ENCODE results near the gene TAS2R60.
"Not testable (repeated sequence)": the region's sequence is repeated elsewhere in the genome, so short reads cannot be mapped to it uniquely, and the experiment has no call there.

The TAS2R60 gene

GRCh38 chr7:143463957-143464356 lies 20.7 kb downstream of the TAS2R60 start:
- in situ Hi-C loops (cut with MboI; ENCODE audit: low sequenced_read_pairs) = no loop called here

GRCh38 chr7:143467724-143468123 lies 24.5 kb downstream of the TAS2R60 start:
- in situ Hi-C loops (cut with MboI; ENCODE audit: low sequenced_read_pairs) = no loop called here

GRCh38 chr7:143472071-143472689 lies 28.9 kb downstream of the TAS2R60 start:
- in situ Hi-C loops (cut with MboI; ENCODE audit: low sequenced_read_pairs) = not testable (repeated sequence)

- in situ Hi-C loops (cut with MboI; ENCODE audit: low sequenced_read_pairs) = no loop called here
Measured at GRCh38 chr7:143477501-143478150, 34.4 kb downstream of the TAS2R60 start, which contains the start of gene TAS2R41. TSS of gene TAS2R41 (plus strand) at chr7:143477873. CDS start at chr7:143477873, 0 bp downstream.

GRCh38 chr7:143479055-143479766 lies 36.0 kb downstream of the TAS2R60 start:
- in situ Hi-C loops (cut with MboI; ENCODE audit: low sequenced_read_pairs) = no loop called here

GRCh38 chr7:143480501-143480900 lies 37.2 kb downstream of the TAS2R60 start:
- in situ Hi-C loops (cut with MboI; ENCODE audit: low sequenced_read_pairs) = no loop called here

- in situ Hi-C loops (cut with MboI; ENCODE audit: low sequenced_read_pairs) = no loop called here
Measured at GRCh38 chr7:143484119-143484518, 40.9 kb downstream of the TAS2R60 start.

GRCh38 chr7:143485094-143485493 lies 41.8 kb downstream of the TAS2R60 start:
- in situ Hi-C loops (cut with MboI; ENCODE audit: low sequenced_read_pairs) = no loop called here

- in situ Hi-C loops (cut with MboI; ENCODE audit: low sequenced_read_pairs) = no loop called here
Measured at GRCh38 chr7:143485500-143485899, 42.2 kb downstream of the TAS2R60 start.

- in situ Hi-C loops (cut with MboI; ENCODE audit: low sequenced_read_pairs) = not testable (repeated sequence)
Measured at GRCh38 chr7:143486266-143486665, 43.0 kb downstream of the TAS2R60 start.

- in situ Hi-C loops (cut with MboI; ENCODE audit: low sequenced_read_pairs) = no loop called here
Measured at GRCh38 chr7:143487061-143487460, 43.8 kb downstream of the TAS2R60 start.

GRCh38 chr7:143487566-143487965 lies 44.3 kb downstream of the TAS2R60 start:
- in situ Hi-C loops (cut with MboI; ENCODE audit: low sequenced_read_pairs) = no loop called here

- in situ Hi-C loops (cut with MboI; ENCODE audit: low sequenced_read_pairs) = no loop called here
Measured at GRCh38 chr7:143490717-143491306, 47.6 kb downstream of the TAS2R60 start.

- in situ Hi-C loops (cut with MboI; ENCODE audit: low sequenced_read_pairs) = no loop called here
Measured at GRCh38 chr7:143492043-143492471, 48.8 kb downstream of the TAS2R60 start.

- in situ Hi-C loops (cut with MboI; ENCODE audit: low sequenced_read_pairs) = no loop called here
Measured at GRCh38 chr7:143492799-143493739, 49.8 kb downstream of the TAS2R60 start.

GRCh38 chr7:143493751-143494150 lies 50.5 kb downstream of the TAS2R60 start:
- in situ Hi-C loops (cut with MboI; ENCODE audit: low sequenced_read_pairs) = no loop called here
